Gastroesophageal sphincter (tissue), 4 donors: ENCODE measurements around the gene CNTROB. TPM values are rescaled to one million over a fixed set of nuclear protein-coding genes. Genes with fewer than 3 reads are reported as not detected.

ENCODE experiments used
- ATAC-seq: fragments of 150-250 bp; one replicate; pipeline ENCODE4 v1.9.1; 2016; ENCODE audit warnings: mild to moderate bottlenecking, moderate library complexity
- H3K27ac ChIP-seq, 4 donors: fragments of 200-600 bp; sonication (generic) in 3 of 4; 1 replicate in 3 of 4; 2 replicates in 1 of 4; pipeline ENCODE4 v1.5.1; 2016 to 2019
- H3K27me3 ChIP-seq: fragments of 200-600 bp; sonication (generic); one replicate; pipeline ENCODE4 v1.5.1; 2019
- H3K36me3 ChIP-seq, 2 donors: fragments of 200-600 bp; sonication (generic); one replicate each; pipeline ENCODE4 v1.5.1; 2019; ENCODE audit warnings: control low read depth in 1 of 2
- H3K4me1 ChIP-seq, 3 donors: fragments of 200-600 bp; sonication (generic); 1 replicate in 2 of 3; 2 replicates in 1 of 3; pipeline ENCODE4 v1.5.1; 2016 to 2019; ENCODE audit warnings: control low read depth in 2 of 3
- H3K4me3 ChIP-seq, 2 donors: fragments of 200-600 bp; sonication (generic); one replicate each; pipeline ENCODE4 v1.5.1; 2019; ENCODE audit warnings: mild to moderate bottlenecking in 1 of 2, moderate library complexity in 1 of 2
- H3K9me3 ChIP-seq, 3 donors: fragments of 200-600 bp; sonication (generic); one replicate each; pipeline ENCODE4 v1.5.1; 2017 to 2019; ENCODE audit warnings: control low read depth in 2 of 3
- CTCF ChIP-seq, 4 experiments: fragments of 200-600 bp in 2 of 4; fragments of 450-650 bp in 2 of 4; sonication (generic) in 1 of 4; IDR thresholded peaks; one replicate each; pipeline ENCODE4 v1.5.1; 2017 to 2019; ENCODE audit warnings: antibody characterized with exemption in 4 of 4, mild to moderate bottlenecking in 2 of 4, moderate library complexity in 2 of 4
- EP300 ChIP-seq: sonication (generic); formaldehyde crosslinking; IDR thresholded peaks from one replicate; pipeline ENCODE4 v1.6.1; 2017; ENCODE audit warnings: antibody characterized with exemption, mild to moderate bottlenecking
- POLR2A ChIP-seq, 2 donors: fragments of 450-650 bp; IDR thresholded peaks; one replicate each; pipeline ENCODE4 v1.6.1; 2017; ENCODE audit warnings: antibody characterized with exemption in 2 of 2, mild to moderate bottlenecking in 2 of 2, moderate library complexity in 1 of 2
- POLR2AphosphoS5 ChIP-seq: sonication (generic); formaldehyde crosslinking; IDR thresholded peaks from one replicate; pipeline ENCODE4 v1.6.1; 2017; ENCODE audit warnings: antibody characterized with exemption
- WGBS, 2 donors: methylation state at CpG; one replicate each; pipeline ENCODE4 v1.1.5; 2018; ENCODE audit warnings: low coverage in 1 of 2; 5-methylcytosine and 5-hydroxymethylcytosine counted together
- total RNA-seq, 4 donors: library from RNA; depleted of rRNA; stranded (reverse); fragments of >200 nt; gene quantifications; one replicate each; pipeline ENCODE4 v1.1.0, GENCODE V29; 2016

The CNTROB gene
- total RNA-seq, 4 donors from 2014 or later: 15.6 to 31.8 (median 18.2) TPM

GRCh38 chr17:7956228-7956965 is 24.4 kb downstream of the CNTROB start:
- ATAC-seq: peak; percentile 71
- Histone ChIP-seq H3K27me3 (peaks cover 9% of the 10 kb centered on the region), H3K36me3 (no peaks in the 10 kb centered on the region), H3K4me1 (peaks cover 0 to 27% (median 0%) of the 10 kb centered on the region in 3 donors), H3K4me3 (no peak overlapping the region), H3K9me3 (no peaks in the 10 kb centered on the region), H3K27ac (peak overlapping the region in 3 of 4 donors; percentile 11 to 68 (median 39))
- 67 to 75% methylated on average over 9 of the region's 11 CpGs for WGBS, 2 donors
- TF ChIP-seq EP300: no peak
- TF ChIP-seq POLR2A (IDR thresholded peaks at IDR 0.05): no peak
- peak; percentile 73 for TF ChIP-seq POLR2AphosphoS5
- TF ChIP-seq CTCF (IDR thresholded peaks at IDR 0.05): no peak

- Histone ChIP-seq H3K36me3 (no peaks in the 10 kb centered on the region), H3K4me3 (no peak overlapping the region), H3K9me3 (no peaks in the 10 kb centered on the region), H3K27ac (no peak overlapping the region), H3K4me1 (peaks cover 0 to 14% (median 0%) of the 10 kb centered on the region in 3 donors), H3K27me3 (peaks cover 9% of the 10 kb centered on the region)
- ATAC-seq: no peak
- WGBS, 2 donors: 81 to 91% methylated on average over 2 to 4 of the region's 9 CpGs
- TF ChIP-seq POLR2AphosphoS5 (no peak), CTCF (IDR thresholded peaks at IDR 0.05) (no peak), POLR2A (IDR thresholded peaks at IDR 0.05) (no peak), EP300 (no peak)
Measured at GRCh38 chr17:7959503-7960253, 27.7 kb downstream of the CNTROB start.

- no peak overlapping the region for H3K27ac ChIP-seq
- H3K9me3 ChIP-seq: no peaks in the 10 kb centered on the region
- no peaks in the 10 kb centered on the region for H3K36me3 ChIP-seq
- H3K4me1 ChIP-seq: peaks cover 0 to 4% (median 0%) of the 10 kb centered on the region in 3 donors
- TF ChIP-seq POLR2AphosphoS5 (no peak), EP300 (no peak), POLR2A (IDR thresholded peaks at IDR 0.05) (no peak), CTCF (IDR thresholded peaks at IDR 0.05) (no peak)
- H3K27me3 ChIP-seq: peaks cover 9% of the 10 kb centered on the region
- H3K4me3 ChIP-seq: no peak overlapping the region
- no peak for ATAC-seq
- WGBS, 2 donors: 38 to 42% methylated on average over 2 of the region's 2 CpGs
Measured at GRCh38 chr17:7961421-7961820, 29.4 kb downstream of the CNTROB start.

- H3K9me3 ChIP-seq: no peaks in the 10 kb centered on the region
- H3K27me3 ChIP-seq: peaks cover 5% of the 10 kb centered on the region
- no peak for TF ChIP-seq POLR2A (IDR thresholded peaks at IDR 0.05)
- TF ChIP-seq CTCF (IDR thresholded peaks at IDR 0.05): no peak
- TF ChIP-seq EP300: no peak
- TF ChIP-seq POLR2AphosphoS5: no peak
- no peak overlapping the region for H3K27ac ChIP-seq
- ATAC-seq: no peak
- no peaks in the 10 kb centered on the region for H3K36me3 ChIP-seq
- no peaks in the 10 kb centered on the region for H3K4me1 ChIP-seq
- WGBS, 2 donors: 61 to 73% methylated on average over 2 of the region's 2 CpGs
- H3K4me3 ChIP-seq: no peak overlapping the region
Measured at GRCh38 chr17:7967751-7968150, 35.7 kb downstream of the CNTROB start.
